LNCaP clone FGC (cell line): ENCODE data around the gene FAM107A.

Source experiments
- DNase-seq: peaks from one replicate; pipeline ENCODE4 v3.0.0-alpha.2; 2011; ENCODE audit warnings: low read depth
- H3K4me3 ChIP-seq: 2 replicates; pipeline ENCODE4 v1.5.1; 2011; ENCODE audit warnings: mild to moderate bottlenecking, low read depth, low read length, control low read depth
- TF ChIP-seq, protein P1 (sequence below): IDR thresholded peaks from 2 replicates; pipeline ENCODE4 v1.5.1; 2012; ENCODE audit warnings: mild to moderate bottlenecking; ENCODE audit not compliant: control insufficient read depth, insufficient read depth; ENCODE audit errors: extremely low read depth

The FAM107A gene

DNA sequence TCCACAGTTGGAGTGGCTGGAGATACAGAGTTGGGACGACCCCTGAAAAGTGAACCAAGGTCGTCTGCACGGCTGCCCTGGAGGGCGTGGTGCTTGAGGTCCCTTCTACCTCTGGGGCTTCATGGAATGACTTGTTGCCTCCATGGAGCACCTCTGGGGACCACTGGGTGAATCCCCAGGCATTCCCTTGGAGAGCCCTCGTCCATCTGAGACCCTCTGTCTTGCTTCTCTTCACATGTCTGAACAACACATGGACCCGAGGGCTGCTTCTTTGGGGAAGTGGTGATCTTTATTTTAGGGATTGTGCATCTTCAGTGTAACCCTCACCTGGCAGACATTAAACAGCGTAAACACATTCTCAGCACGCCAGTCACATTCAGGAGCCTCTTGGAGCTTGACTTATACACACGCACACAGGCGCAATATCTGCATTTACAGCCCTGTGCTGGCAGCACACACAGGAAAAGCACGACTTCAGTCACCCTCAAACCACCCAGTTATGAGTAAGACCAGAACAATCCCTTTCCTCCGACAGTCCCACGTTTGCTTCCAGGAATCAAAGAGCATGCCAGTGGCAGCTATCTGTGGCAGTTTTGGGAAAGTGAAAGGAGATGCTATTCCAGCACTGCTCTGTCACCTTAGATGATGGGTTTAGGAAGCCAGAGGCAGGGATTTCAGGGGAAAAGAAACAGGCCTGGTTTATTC is 12.6 kb downstream of the FAM107A start:
- no peak for DNase-seq
- H3K4me3 ChIP-seq = no peak overlapping the region
- TF ChIP-seq, protein P1, sequence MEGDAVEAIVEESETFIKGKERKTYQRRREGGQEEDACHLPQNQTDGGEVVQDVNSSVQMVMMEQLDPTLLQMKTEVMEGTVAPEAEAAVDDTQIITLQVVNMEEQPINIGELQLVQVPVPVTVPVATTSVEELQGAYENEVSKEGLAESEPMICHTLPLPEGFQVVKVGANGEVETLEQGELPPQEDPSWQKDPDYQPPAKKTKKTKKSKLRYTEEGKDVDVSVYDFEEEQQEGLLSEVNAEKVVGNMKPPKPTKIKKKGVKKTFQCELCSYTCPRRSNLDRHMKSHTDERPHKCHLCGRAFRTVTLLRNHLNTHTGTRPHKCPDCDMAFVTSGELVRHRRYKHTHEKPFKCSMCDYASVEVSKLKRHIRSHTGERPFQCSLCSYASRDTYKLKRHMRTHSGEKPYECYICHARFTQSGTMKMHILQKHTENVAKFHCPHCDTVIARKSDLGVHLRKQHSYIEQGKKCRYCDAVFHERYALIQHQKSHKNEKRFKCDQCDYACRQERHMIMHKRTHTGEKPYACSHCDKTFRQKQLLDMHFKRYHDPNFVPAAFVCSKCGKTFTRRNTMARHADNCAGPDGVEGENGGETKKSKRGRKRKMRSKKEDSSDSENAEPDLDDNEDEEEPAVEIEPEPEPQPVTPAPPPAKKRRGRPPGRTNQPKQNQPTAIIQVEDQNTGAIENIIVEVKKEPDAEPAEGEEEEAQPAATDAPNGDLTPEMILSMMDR = no peak

DNA sequence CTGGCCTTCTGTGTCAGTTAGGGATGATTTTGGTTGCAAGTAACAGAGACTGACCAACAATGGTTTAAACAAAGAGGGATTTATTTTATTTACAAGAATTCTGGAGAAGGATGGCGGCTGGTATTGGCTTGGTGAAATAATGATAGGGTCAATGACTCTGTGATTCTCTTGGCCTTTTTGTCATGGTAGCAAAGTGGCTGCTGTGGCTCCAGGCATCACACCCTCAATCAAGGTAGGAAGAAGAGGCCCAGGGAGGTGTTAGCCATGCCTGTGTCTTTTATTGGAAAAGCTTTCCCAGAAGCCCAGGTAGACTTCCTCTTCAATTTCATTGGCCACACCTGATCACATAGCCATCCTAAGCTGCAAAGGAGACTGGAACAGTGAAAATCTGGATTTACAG is 13.1 kb downstream of the FAM107A start:
- DNase-seq = no peak
- TF ChIP-seq, protein P1 = no peak
- H3K4me3 ChIP-seq = no peak overlapping the region

DNA sequence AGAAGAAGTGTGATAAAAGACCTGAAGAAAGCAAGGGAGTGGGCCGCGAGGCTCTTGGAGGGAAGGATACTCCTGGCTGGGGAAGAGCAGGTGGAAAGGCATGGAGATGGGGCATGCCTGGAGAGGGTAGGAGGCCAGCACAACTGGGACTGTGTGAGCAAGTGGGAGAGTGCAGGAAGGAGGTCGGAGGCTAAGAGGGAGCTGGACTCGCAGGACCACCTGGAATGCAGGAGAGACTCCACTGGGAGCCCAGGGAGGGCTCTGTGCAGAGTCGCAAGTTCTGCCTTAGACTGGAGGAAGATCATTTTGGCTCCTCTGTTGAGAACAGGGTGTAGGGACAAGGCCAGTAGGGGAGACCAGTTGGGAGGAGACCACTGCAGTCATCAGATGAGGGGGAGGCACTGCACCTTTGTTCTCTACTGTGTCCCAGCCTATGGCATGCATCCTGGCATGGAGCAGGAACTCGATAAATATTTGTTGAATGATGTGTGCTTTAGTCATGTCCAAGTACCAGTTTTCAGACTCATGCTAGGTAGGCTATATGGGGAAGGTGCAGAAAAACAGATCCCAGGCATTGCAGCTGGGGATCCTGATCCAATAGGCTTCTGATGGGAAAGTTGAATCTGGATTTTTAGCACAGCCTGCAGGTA is 13.7 kb downstream of the FAM107A start:
- H3K4me3 ChIP-seq = no peak overlapping the region
- TF ChIP-seq, protein P1 = no peak
- DNase-seq = no peak

DNA sequence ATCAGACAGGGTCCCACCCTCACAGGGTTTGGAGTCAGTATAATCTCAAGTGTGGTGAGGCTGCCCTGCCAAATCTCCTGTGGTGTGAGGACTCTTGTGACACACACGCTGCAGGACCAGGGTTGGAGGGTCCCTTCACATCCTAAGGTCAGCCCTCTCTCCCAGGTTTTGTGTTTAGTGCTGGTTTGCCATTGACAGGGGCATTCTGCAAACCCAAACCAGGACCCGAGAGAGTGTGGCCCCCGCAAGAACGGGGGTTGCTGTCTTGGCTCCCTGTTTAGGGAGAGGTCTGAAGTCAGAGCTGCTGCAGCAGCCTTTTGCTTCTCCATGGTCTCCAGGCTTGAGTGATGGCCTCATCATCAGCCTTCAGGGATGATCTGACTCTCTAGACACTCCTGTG is 14.7 kb downstream of the FAM107A start:
- TF ChIP-seq, protein P1 = no peak
- DNase-seq = no peak
- H3K4me3 ChIP-seq = no peak overlapping the region

DNA sequence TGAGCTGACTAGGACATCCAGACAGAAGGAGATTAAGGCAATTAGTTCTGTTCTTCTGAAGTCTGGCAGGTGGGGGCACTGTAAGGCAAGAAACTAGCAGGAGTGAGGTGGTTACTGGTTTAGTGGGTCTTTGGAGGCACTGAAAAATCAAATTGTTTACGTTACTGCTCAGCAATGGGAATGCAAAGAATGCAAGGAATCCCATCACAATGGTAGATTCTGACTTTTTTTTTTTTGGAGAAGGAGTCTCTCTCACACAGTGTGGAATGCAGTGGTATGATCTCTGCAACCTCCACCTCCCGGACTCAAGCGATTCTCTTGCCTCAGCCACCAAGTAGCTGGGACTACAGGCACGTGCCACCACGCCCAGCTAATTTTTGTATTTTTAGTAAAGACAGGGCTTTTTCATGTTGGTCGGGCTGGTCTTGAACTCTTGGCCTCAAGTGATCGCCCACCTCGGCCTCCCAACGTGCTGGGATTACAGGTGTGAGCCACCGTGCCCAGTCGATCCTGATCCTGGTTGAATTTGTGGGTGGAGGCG is 16.4 kb downstream of the FAM107A start:
- no peak overlapping the region for H3K4me3 ChIP-seq
- TF ChIP-seq, protein P1 = no peak
- no peak for DNase-seq

DNA sequence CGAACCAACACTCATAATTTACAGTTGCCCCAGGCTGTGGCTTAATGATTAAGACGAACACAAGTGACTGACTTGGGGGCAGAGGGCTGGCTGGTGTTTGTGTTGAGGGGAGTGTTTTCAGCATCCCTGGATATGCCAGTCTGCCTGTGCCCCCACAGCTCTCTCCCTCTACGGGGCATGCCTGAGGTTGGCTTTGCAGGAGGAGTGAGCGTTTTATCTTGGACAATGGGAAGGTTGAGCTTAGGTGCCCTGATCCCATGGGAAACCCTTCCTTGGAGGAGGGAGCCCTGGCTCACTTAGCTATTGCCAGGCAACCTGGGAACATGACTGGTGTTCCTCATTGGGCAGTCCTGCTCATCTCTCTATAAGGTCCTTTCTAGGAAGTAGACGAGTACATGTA is 17.6 kb downstream of the FAM107A start:
- no peak overlapping the region for H3K4me3 ChIP-seq
- TF ChIP-seq, protein P1 = no peak
- no peak for DNase-seq
